Kidney (tissue), 14 donors: ENCODE measurements around the gene PCDH15. TPM values are rescaled to one million over a fixed set of nuclear protein-coding genes. Genes with fewer than 3 reads are reported as not detected.

Source experiments
- DNase-seq, 5 donors: peaks; one replicate each; pipeline ENCODE4 v3.0.0-alpha.2; 2013 to 2020
- FAIRE-seq: peaks from 2 replicates; lab custom pipeline; 2012; peaks lifted over from hg19 to GRCh38; lab: Jason Lieb, UNC
- H3K27ac ChIP-seq, 2 donors: one replicate each; pipeline ENCODE4 v1.7.0; 2013; ENCODE audit warnings: low read depth in 2 of 2, low read length in 2 of 2, inconsistent platforms in 1 of 2
- H3K27me3 ChIP-seq: one replicate; pipeline ENCODE4 v1.7.1; 2013; ENCODE audit warnings: low read length, inconsistent platforms; ENCODE audit not compliant: control insufficient read depth, insufficient read depth
- H3K36me3 ChIP-seq, 3 donors: one replicate each; pipeline versions ENCODE4 v1.7.0 to v1.7.1; 2013; ENCODE audit warnings: low read length in 3 of 3, control low read depth in 1 of 3, inconsistent platforms in 1 of 3; ENCODE audit not compliant: insufficient read depth in 3 of 3, control insufficient read depth in 2 of 3
- H3K4me1 ChIP-seq, 3 donors: one replicate each; pipeline versions ENCODE4 v1.7.0 to v1.7.1; 2013; ENCODE audit warnings: low read length in 3 of 3, inconsistent platforms in 1 of 3, low read depth in 1 of 3; ENCODE audit not compliant: control insufficient read depth in 2 of 3, insufficient read depth in 2 of 3
- H3K4me3 ChIP-seq, 3 donors: one replicate each; pipeline versions ENCODE4 v1.7.0 to v1.8.1; 2013; ENCODE audit warnings: low read length in 3 of 3, control low read depth in 1 of 3, inconsistent platforms in 1 of 3
- H3K9ac ChIP-seq, 3 donors: one replicate each; pipeline versions ENCODE4 v1.7.0 to v1.7.1; 2013; ENCODE audit warnings: low read length in 3 of 3, control low read depth in 1 of 3, inconsistent platforms in 1 of 3
- H3K9me3 ChIP-seq, 3 donors: one replicate each; pipeline versions ENCODE4 v1.7.0 to v1.7.1; 2013; ENCODE audit warnings: low read length in 3 of 3, control low read depth in 1 of 3, inconsistent platforms in 1 of 3; ENCODE audit not compliant: control insufficient read depth in 2 of 3, insufficient read depth in 1 of 3
- intact Hi-C: fragments of 100-400 bp; cut with DNase I; formaldehyde crosslinking; loops from one replicate; pipeline ENCODE4 v1.11.1; 2022
- polyA plus RNA-seq: library from polyadenylated mRNA; stranded (reverse); fragments of 350-450 nt; fragmentation: Illumina TruSeq; extraction: RNeasy Lipid Tissue Mini Kit (QIAGEN cat#74804); gene quantifications from one replicate; pipeline ENCODE4 v1.2.3, GENCODE V29; 2014; ENCODE audit warnings: low read depth, low replicate concordance; ENCODE audit not compliant: insufficient read depth
- total RNA-seq: library from RNA; stranded (reverse); fragmentation: NEBNext Ultra II Directional; extraction: Animal tissue kit (Norgen Biotek cat#: 25700); gene quantifications from one replicate; pipeline ENCODE4 v1.2.1, GENCODE V29; 2021
- TF ChIP-seq, protein P1 (sequence below): IDR thresholded peaks from 3 replicates; pipeline ENCODE4 v1.5.1; 2012; ENCODE audit warnings: mild to moderate bottlenecking, moderate library complexity, borderline replicate concordance; ENCODE audit not compliant: insufficient read depth; ENCODE audit errors: extremely low read depth
- donor health status: control.
- donor health status: control.
- donor health status: control.
- donor health status: control.
- donor health status: control.
- donor health status: DM: yes; HTN: yes; CAD: no.
- donor health status: Normal renal cell carcinoma (clear cell type).

PCDH15 gene
- total and polyA plus RNA-seq, 2 donors from 2014 or later: 1.5 TPM; not detected in 1

DNA sequence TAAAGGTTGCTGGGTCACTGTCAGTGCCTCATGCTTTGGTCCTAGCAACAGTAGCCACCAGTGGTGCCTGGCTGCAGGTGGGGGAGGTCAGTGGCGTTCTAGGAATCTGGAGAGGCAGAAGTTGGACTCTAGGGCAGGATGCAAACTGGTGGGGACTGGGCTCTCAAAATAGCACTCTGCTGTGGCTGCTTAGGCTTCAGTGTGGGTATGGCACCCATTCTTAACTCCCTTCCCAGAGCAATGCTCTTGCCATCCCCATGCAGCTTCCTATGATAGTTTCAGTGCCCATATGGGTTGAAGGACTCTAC is 330.8 kb downstream of the PCDH15 start:
- FAIRE-seq: no peak
- no peaks in the 10 kb centered on the region for H3K9me3 ChIP-seq
- H3K27ac ChIP-seq: no peak overlapping the region
- no peaks in the 10 kb centered on the region for H3K36me3 ChIP-seq
- no peaks in the 10 kb centered on the region for H3K4me1 ChIP-seq
- intact Hi-C loops: no loop called here
- peak overlapping the region in 2 of 3 donors; percentile 36 to 45 for H3K4me3 ChIP-seq
- no peak overlapping the region for H3K9ac ChIP-seq
- TF ChIP-seq, protein P1, sequence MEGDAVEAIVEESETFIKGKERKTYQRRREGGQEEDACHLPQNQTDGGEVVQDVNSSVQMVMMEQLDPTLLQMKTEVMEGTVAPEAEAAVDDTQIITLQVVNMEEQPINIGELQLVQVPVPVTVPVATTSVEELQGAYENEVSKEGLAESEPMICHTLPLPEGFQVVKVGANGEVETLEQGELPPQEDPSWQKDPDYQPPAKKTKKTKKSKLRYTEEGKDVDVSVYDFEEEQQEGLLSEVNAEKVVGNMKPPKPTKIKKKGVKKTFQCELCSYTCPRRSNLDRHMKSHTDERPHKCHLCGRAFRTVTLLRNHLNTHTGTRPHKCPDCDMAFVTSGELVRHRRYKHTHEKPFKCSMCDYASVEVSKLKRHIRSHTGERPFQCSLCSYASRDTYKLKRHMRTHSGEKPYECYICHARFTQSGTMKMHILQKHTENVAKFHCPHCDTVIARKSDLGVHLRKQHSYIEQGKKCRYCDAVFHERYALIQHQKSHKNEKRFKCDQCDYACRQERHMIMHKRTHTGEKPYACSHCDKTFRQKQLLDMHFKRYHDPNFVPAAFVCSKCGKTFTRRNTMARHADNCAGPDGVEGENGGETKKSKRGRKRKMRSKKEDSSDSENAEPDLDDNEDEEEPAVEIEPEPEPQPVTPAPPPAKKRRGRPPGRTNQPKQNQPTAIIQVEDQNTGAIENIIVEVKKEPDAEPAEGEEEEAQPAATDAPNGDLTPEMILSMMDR: no peak
- no peaks in the 10 kb centered on the region for H3K27me3 ChIP-seq
- DNase-seq: no peak

DNA sequence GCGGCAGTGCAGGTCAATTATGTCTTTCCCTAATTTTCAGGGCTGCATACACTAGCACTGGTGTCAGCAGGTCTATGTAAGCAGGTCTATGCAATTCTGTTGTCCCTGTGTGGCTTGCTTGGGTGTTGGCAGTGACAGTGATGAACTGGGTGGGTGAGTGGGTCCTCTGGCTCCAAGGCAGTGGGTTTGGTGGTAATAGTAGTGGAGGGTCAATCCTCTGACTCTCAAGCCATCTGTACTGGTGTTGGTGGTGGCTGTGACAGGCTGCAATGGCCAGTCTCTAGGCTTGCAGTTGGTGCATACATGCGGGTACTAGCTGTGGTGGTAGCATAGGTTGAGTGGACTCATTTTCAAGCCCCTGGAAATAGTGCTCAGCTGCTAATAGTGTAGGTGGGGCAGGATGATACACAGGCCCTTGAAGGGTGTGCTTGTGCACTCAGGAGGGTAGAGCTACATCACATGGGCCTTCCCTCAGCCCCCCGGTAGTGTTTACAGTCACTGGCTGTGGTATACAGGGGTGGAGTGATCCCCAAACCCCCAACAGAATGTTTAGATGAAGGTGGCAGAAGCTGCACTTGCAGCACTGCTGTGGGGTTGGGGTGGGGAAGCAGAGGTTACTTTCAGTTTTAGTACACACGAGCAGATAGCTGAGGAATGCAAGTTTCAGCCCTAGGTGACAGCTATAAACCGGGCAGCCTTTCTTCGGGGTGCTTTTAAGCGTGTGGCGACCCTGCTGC is 331.3 kb downstream of the PCDH15 start:
- H3K9me3 ChIP-seq: no peaks in the 10 kb centered on the region
- H3K27me3 ChIP-seq: no peaks in the 10 kb centered on the region
- no peak overlapping the region for H3K9ac ChIP-seq
- FAIRE-seq (no peak), DNase-seq (no peak)
- TF ChIP-seq, protein P1: no peak
- no peak overlapping the region for H3K27ac ChIP-seq
- no peaks in the 10 kb centered on the region for H3K36me3 ChIP-seq
- H3K4me1 ChIP-seq: no peaks in the 10 kb centered on the region
- intact Hi-C loops: no loop called here
- peak overlapping the region in 2 of 3 donors; percentile 36 to 45 for H3K4me3 ChIP-seq

DNA sequence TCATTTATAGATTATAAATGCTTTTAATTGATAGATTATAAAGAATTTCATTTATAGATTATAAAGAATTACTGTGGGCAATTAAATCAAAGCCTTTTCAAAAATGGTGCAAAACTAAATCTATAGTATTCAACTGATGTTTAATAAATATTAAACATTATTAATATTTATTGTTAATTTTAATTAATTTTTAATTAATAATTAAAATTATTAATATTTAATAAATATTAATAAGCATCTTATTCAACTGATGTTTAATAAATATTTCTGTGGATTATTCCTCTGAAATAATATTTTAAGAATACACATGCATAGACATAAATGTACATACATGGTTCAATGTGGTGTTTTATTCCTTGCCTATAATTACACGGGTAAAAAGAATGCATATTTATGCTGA is 346.8 kb downstream of the PCDH15 start:
- Histone ChIP-seq H3K27me3 (no peaks in the 10 kb centered on the region), H3K4me1 (no peaks in the 10 kb centered on the region), H3K4me3 (no peak overlapping the region), H3K9me3 (no peaks in the 10 kb centered on the region), H3K36me3 (no peaks in the 10 kb centered on the region), H3K9ac (no peak overlapping the region), H3K27ac (no peak overlapping the region)
- TF ChIP-seq, protein P1: no peak
- intact Hi-C loops: no loop called here
- DNase-seq (no peak), FAIRE-seq (no peak)
